Bronchial epithelial cell (primary cell): ENCODE measurements around the gene PLCD3. TPM values are rescaled to one million over a fixed set of nuclear protein-coding genes. Genes with fewer than 3 reads are reported as not detected.

Experiments
- DNase-seq: peaks from one replicate; pipeline ENCODE4 v3.0.0-alpha.2; 2010; ENCODE audit warnings: low read depth
- FAIRE-seq: peaks from 2 replicates; lab custom pipeline; 2011; peaks lifted over from hg19 to GRCh38; lab: Jason Lieb, UNC
- H3K27me3 ChIP-seq: 2 replicates; pipeline ENCODE4 v1.5.1; 2011; ENCODE audit warnings: low read length; ENCODE audit not compliant: control insufficient read depth, insufficient read depth
- H3K36me3 ChIP-seq: 2 replicates; pipeline ENCODE4 v1.5.1; 2011; ENCODE audit warnings: low read length; ENCODE audit not compliant: control insufficient read depth, insufficient read depth
- H3K4me3 ChIP-seq: 2 replicates; pipeline ENCODE4 v1.5.1; 2011; ENCODE audit warnings: mild to moderate bottlenecking, low read depth, low read length, control low read depth
- total RNA-seq: library from RNA; depleted of rRNA; stranded (reverse); fragments of >200 nt; gene quantifications from 2 replicates; pipeline ENCODE4 v1.2.1, GENCODE V29; 2014
- TF ChIP-seq, protein P1 (sequence below): IDR thresholded peaks from 2 replicates; pipeline ENCODE4 v1.5.1; 2011; ENCODE audit warnings: mild to moderate bottlenecking, moderate library complexity, low read length, control low read depth, inconsistent platforms; ENCODE audit not compliant: insufficient read depth, severe bottlenecking

The PLCD3 gene
- total RNA-seq, 1 donor from 2014 or later: 44.0 TPM

DNA sequence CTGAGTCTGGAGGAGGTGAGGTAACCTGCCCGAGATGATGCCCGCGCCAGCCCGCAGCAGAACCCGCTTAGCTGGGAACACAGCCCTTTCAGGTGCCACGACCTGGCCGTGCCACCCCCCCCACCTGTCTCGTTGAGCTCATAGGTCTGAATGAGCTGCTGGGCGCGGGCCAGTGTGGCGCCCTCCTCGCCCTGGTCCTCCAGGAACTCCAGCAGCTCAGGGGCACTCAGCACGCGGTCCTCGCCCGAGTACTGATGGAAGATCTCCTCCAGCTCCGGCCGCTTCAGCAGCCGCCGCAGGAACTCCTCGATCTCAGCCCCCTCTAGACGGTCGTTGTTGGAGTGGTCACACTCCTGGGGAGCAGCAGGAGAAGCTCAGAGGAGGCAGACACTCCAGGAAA, 13.6 kb downstream of the PLCD3 start:
- no peak for DNase-seq
- H3K4me3 ChIP-seq: no peak overlapping the region
- no peak for FAIRE-seq
- no peaks in the 10 kb centered on the region for H3K27me3 ChIP-seq
- TF ChIP-seq, protein P1, sequence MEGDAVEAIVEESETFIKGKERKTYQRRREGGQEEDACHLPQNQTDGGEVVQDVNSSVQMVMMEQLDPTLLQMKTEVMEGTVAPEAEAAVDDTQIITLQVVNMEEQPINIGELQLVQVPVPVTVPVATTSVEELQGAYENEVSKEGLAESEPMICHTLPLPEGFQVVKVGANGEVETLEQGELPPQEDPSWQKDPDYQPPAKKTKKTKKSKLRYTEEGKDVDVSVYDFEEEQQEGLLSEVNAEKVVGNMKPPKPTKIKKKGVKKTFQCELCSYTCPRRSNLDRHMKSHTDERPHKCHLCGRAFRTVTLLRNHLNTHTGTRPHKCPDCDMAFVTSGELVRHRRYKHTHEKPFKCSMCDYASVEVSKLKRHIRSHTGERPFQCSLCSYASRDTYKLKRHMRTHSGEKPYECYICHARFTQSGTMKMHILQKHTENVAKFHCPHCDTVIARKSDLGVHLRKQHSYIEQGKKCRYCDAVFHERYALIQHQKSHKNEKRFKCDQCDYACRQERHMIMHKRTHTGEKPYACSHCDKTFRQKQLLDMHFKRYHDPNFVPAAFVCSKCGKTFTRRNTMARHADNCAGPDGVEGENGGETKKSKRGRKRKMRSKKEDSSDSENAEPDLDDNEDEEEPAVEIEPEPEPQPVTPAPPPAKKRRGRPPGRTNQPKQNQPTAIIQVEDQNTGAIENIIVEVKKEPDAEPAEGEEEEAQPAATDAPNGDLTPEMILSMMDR: no peak
- H3K36me3 ChIP-seq: peaks cover 17% of the 10 kb centered on the region

DNA sequence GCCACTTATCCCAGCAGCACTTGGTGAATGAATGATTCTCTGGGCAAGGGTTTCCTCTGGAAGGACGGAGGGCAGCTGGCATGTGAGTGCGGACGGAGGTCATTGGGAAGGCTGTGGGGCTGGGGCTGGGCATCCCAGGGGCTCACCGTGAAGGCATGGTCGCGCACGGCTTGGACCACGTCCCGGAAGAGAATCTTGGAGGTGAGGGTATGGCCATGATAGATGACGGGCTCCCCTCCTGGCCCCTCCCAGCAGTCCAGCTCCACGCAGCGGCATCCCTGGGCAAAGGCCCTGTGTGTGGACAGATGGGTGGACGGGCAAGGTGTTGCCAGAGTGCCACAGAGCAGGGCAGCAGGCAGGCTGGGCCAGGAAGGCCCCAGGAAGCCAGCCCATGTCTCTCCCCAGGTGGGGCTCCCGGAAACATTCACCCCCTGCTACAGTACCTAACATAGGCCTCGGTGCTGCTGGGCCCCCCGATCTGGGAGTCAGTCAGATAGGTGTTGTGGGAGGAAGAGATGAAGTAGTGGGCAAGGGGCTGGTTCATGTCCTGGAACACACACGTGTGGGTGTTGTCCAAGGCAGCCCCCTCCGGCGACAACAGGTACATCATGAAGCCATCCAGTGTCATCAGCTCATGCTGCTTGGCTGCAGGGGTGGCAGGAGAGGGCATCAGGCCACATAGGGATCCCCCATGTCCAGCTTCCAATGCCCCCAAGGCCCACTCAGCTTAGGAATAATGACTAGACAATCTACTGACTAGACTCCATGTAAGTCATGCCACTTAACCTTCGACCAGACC, 14.3 kb downstream of the PLCD3 start:
- peak; percentile 85 for FAIRE-seq

DNA sequence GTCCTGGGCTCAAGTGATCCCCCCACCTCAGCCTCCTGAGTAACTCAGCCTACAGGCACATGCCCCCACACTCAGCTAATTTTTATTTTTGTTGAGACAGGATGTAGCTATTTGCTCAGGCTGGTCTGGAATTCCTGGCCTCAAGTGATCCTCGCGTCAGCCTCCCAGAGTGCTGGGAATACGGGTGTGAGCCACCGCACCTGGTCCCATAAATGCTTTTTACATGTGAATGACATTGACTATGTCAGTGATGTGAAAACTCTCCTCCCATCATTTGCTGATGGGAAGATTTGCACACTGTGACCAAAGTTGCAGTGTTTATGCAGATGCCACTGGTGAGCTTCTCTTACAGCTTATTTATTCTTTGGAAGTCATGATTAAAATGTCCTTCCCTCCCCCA, 15.0 kb downstream of the PLCD3 start:
- Histone ChIP-seq H3K27me3 (no peaks in the 10 kb centered on the region), H3K36me3 (peaks cover 26% of the 10 kb centered on the region), H3K4me3 (no peak overlapping the region)
- TF ChIP-seq, protein P1: no peak
- DNase-seq: no peak
- no peak for FAIRE-seq

More for the DNA sequence above, 14.3 kb downstream of the PLCD3 start:
- no peak for DNase-seq
- no peaks in the 10 kb centered on the region for H3K27me3 ChIP-seq
- no peak overlapping the region for H3K4me3 ChIP-seq
- peaks cover 20% of the 10 kb centered on the region for H3K36me3 ChIP-seq
- TF ChIP-seq, protein P1: no peak

DNA sequence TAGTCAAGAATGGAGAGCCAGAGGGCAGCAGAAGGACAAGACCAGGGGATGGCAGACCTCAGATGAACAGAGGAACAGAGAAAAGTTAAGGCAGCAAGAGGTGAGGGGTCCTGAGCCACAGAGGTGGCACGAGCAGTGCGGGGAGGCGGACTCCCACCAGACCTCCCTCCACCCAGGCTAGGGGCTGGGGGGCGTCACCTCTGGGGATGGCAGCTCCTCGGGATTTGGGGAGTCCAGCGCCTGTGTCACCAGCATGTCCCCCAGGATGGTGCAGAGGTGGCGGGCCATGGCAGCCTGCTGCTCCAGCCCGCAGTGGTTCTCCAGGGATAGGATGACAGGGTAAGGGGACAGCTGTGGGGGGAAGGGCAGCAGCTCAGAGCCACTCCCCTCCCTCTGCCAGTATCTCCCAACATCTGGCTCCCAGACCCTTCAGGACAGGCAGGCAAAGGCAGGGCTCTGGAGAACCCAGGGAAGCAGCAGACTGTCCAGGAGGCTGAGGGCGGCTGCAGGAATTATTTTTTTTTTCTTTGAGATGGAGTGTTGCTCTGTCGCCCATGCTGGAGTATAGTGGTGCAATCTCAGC, 15.8 kb downstream of the PLCD3 start:
- DNase-seq (no peak), FAIRE-seq (no peak)
- H3K4me3 ChIP-seq: no peak overlapping the region
- TF ChIP-seq, protein P1: no peak
- H3K27me3 ChIP-seq: no peaks in the 10 kb centered on the region
- peaks cover 28% of the 10 kb centered on the region for H3K36me3 ChIP-seq

DNA sequence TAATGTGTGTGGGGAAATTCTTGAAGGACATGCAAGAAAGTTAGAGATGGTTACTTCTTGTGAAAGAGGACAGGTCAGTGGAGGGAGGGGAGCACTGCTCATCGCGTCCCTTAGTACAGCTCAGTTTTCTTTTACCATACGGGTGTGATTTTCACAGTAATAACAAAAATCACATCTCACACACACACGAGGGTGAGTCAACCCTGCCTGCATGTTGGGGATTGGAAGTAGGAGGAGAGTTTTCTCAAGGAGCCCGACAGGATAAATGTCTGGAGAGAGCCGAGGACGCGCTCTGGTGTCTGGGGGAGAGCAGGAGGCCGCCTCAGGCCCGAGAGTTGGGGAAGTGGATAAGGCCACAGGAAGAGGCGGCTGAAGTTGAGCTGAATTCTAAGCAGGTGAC, 16.4 kb downstream of the PLCD3 start:
- Histone ChIP-seq H3K4me3 (no peak overlapping the region), H3K27me3 (no peaks in the 10 kb centered on the region), H3K36me3 (peaks cover 28% of the 10 kb centered on the region)
- DNase-seq (no peak), FAIRE-seq (no peak)
- TF ChIP-seq, protein P1: no peak
